Fibroblast of lung (primary cell): ENCODE results near the gene RPL7A. TPM values are rescaled to one million over a fixed set of nuclear protein-coding genes. Genes with fewer than 3 reads are reported as not detected.
"Not testable (repeated sequence)": the region's sequence is repeated elsewhere in the genome, so short reads cannot be mapped to it uniquely, and the experiment has no call there.

Source experiments
- DNase-seq, 2 donors: peaks; one replicate each; pipeline versions ENCODE4 v3.0.0 to v3.0.0-alpha.2; 2010; ENCODE audit warnings: low read depth in 2 of 2
- H2AFZ ChIP-seq: 2 replicates; pipeline ENCODE4 v1.5.1; 2012; ENCODE audit warnings: low read length, control low read depth, inconsistent platforms
- H3K27ac ChIP-seq: 2 replicates; pipeline ENCODE4 v1.5.1; 2011; ENCODE audit warnings: low read length, control low read depth; ENCODE audit not compliant: insufficient read depth
- H3K27me3 ChIP-seq: 2 replicates; pipeline ENCODE4 v1.5.1; 2011; ENCODE audit warnings: mild to moderate bottlenecking, low read length; ENCODE audit not compliant: control insufficient read depth, insufficient read depth
- H3K36me3 ChIP-seq: 2 replicates; pipeline ENCODE4 v1.5.1; 2011; ENCODE audit warnings: low read length; ENCODE audit not compliant: control insufficient read depth, insufficient read depth
- H3K4me1 ChIP-seq: 2 replicates; pipeline ENCODE4 v1.5.1; 2011; ENCODE audit warnings: low read length; ENCODE audit not compliant: control insufficient read depth, insufficient read depth; ENCODE audit errors: extremely low read depth
- H3K4me2 ChIP-seq: 2 replicates; pipeline ENCODE4 v1.5.1; 2011; ENCODE audit warnings: low read length, control low read depth; ENCODE audit not compliant: insufficient read depth; ENCODE audit errors: extremely low read depth
- H3K4me3 ChIP-seq, 4 experiments: fragments of 200-600 bp in 1 of 4; sonication (generic) in 1 of 4; replicated peaks in 1 of 4; 2 replicates each; pipeline ENCODE4 v1.5.1; 2011 to 2016; ENCODE audit warnings: low read length in 4 of 4, low read depth in 3 of 4, mild to moderate bottlenecking in 3 of 4, control low read depth in 2 of 4, inconsistent platforms in 1 of 4, mixed read lengths in 1 of 4; ENCODE audit not compliant: insufficient read depth in 1 of 4; ENCODE audit errors: control extremely low read depth in 1 of 4
- H3K79me2 ChIP-seq: 2 replicates; pipeline ENCODE4 v1.5.1; 2012; ENCODE audit warnings: mild to moderate bottlenecking, low read length, inconsistent platforms; ENCODE audit not compliant: control insufficient read depth, insufficient read depth
- H3K9ac ChIP-seq: 2 replicates; pipeline ENCODE4 v1.5.1; 2011; ENCODE audit warnings: mild to moderate bottlenecking, low read length, control low read depth; ENCODE audit not compliant: insufficient read depth
- H3K9me3 ChIP-seq: 2 replicates; pipeline ENCODE4 v1.5.1; 2012; ENCODE audit warnings: low read depth, low read length; ENCODE audit not compliant: control insufficient read depth, insufficient read depth
- H4K20me1 ChIP-seq: 2 replicates; pipeline ENCODE4 v1.5.1; 2011; ENCODE audit warnings: low read length; ENCODE audit not compliant: control insufficient read depth, insufficient read depth; ENCODE audit errors: extremely low read depth
- EZH2 ChIP-seq: IDR thresholded peaks from 2 replicates; pipeline ENCODE4 v1.5.1; 2012; ENCODE audit warnings: low read length, control low read depth, mild to moderate bottlenecking; ENCODE audit errors: missing control alignments
- polyA plus RNA-seq, 2 donors: library from polyadenylated mRNA; depleted of rRNA in 1 of 2; stranded (reverse) in 1 of 2; unstranded in 1 of 2; fragments of >200 nt; gene quantifications; 2 replicates each; pipeline ENCODE4 v1.2.1, GENCODE V29; 2011 to 2012; ENCODE audit warnings: missing spikeins in 1 of 2
- total RNA-seq: library from RNA; depleted of rRNA; stranded (reverse); fragments of >200 nt; gene quantifications from 2 replicates; pipeline ENCODE4 v1.2.1, GENCODE V29; 2014
- TF ChIP-seq, protein P1 (sequence below), 2 donors: IDR thresholded peaks in 1 of 2; conservative IDR thresholded peaks in 1 of 2; 1 replicate in 1 of 2; 2 replicates in 1 of 2; pipeline ENCODE4 v1.5.1; 2011 to 2012; ENCODE audit warnings: low read length in 2 of 2, control low read depth in 1 of 2, inconsistent platforms in 1 of 2, low read depth in 1 of 2, mild to moderate bottlenecking in 1 of 2

The RPL7A gene
- total and polyA plus RNA-seq, 2 donors (not counting 1 experiment from before 2014, with no cell fraction given): 1,820 to 2,991 TPM

DNA sequence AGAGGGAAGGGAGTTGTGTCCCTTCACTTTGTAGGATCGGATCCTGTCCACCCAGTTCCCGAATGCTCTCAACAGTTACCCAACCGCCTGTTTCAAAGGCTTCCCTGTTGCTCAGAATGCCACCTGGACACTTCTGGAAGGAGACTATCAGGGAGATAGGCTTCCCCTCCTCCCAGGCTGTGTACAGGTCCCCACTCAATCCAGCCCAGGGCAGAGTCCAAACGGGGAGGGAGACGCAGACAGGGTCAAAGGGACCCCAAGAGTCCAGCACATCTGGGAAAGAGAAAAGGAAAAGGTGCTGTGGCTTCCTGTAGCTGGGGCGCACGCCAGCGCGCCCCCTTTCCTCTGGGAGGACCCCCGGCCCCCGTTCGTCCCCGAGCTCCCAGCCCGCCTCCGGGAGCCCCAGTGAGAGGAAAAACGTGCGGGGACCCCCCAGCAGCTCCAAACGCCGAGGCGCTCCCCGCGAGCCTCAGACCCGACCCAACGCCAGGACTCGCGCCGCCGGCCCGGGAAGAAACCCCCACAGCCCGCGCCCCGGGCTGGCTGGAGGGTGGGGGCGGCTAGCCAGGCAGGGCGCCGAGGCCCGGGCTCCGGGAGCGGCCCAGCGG is 27.2 kb downstream of the RPL7A start:
- H2AFZ ChIP-seq: no peak overlapping the region
- peak overlapping the region; percentile 77 for H3K4me2 ChIP-seq
- H3K27ac ChIP-seq: peak overlapping the region; percentile 98
- H3K9me3 ChIP-seq: no peaks in the 10 kb centered on the region
- peak overlapping the region; percentile 97 for H3K9ac ChIP-seq
- peaks cover 5% of the 10 kb centered on the region for H4K20me1 ChIP-seq
- H3K79me2 ChIP-seq: peaks cover 56% of the 10 kb centered on the region
- peaks cover 6% of the 10 kb centered on the region for H3K4me1 ChIP-seq
- peaks cover 16% of the 10 kb centered on the region for H3K36me3 ChIP-seq
- DNase-seq: peak; percentile 39 to 44
- TF ChIP-seq, protein P1, sequence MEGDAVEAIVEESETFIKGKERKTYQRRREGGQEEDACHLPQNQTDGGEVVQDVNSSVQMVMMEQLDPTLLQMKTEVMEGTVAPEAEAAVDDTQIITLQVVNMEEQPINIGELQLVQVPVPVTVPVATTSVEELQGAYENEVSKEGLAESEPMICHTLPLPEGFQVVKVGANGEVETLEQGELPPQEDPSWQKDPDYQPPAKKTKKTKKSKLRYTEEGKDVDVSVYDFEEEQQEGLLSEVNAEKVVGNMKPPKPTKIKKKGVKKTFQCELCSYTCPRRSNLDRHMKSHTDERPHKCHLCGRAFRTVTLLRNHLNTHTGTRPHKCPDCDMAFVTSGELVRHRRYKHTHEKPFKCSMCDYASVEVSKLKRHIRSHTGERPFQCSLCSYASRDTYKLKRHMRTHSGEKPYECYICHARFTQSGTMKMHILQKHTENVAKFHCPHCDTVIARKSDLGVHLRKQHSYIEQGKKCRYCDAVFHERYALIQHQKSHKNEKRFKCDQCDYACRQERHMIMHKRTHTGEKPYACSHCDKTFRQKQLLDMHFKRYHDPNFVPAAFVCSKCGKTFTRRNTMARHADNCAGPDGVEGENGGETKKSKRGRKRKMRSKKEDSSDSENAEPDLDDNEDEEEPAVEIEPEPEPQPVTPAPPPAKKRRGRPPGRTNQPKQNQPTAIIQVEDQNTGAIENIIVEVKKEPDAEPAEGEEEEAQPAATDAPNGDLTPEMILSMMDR (conservative IDR thresholded peaks at IDR 0.05 in 1 of 2, IDR thresholded peaks at IDR 0.05 in 1 of 2; ENCODE audit: low read depth in 1 of 2, low read length in 2 of 2): no peak
- no peak for TF ChIP-seq EZH2
- peak overlapping the region; percentile 78 to 100 (median 96) for H3K4me3 ChIP-seq
- no peaks in the 10 kb centered on the region for H3K27me3 ChIP-seq

DNA sequence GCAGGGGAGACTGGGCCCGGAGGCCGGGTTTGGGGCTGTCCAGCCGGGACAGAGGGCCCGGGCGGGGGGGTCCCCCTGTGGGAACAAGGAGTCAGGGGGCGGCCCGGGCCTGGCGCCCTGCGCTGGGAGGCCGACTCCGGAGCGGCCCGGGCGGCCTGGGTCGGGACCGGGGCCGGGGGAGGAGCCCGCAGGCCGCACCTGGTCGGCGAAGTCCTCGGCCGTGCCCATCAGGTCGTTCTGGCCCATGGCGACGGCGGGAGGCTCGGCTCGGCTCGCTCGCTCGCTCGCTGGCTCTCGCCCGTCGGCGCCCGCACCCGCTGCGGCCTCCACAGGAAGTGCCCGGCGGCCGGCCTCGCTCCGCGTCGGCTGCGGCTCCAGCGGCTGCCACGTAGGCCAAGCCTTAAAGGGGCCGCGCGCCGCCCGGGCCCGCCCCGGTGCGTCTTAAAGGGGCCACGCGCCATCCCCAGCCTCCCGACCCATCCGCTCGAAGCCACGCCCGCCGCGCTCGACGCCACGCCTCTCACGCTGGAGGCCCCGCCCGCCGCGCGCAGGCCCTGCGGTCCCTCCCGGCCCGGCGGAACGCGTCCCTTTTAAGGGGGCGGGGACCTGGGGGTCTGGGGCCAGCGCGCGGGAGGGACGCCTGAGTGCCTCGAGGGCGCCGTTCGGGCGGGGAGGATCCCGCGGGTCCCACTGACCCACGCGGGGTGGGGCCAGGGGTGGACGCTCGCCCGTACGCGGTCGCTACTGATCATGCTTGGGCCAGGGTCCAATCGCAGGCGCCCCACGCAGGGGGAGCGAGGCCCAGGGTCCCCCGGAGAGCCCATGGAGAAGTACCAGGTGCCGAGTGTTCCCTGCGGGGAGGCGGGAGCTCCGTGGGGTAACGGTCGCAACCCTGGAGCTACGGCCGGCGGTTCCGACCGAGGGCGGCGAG is 28.0 kb downstream of the RPL7A start, which contains the start of the genes STKLD1 and SURF4:
TSS of gene STKLD1 (plus strand) at position 643 of the 931 bp plus-strand sequence. CDS start at position 751, 108 bp downstream.
TSS of gene SURF4 (minus strand) at position 337 of the 931 bp plus-strand sequence. CDS start at position 246, 91 bp downstream.
- no peaks in the 10 kb centered on the region for H3K9me3 ChIP-seq
- peaks cover 10% of the 10 kb centered on the region for H3K36me3 ChIP-seq
- peak; percentile 96 for DNase-seq
- peak within 1 kb of the TSS; percentile 77 for H3K4me2 ChIP-seq
- H3K27me3 ChIP-seq: no peaks in the 10 kb centered on the region
- H3K79me2 ChIP-seq: peaks cover 48% of the 10 kb centered on the region
- peak within 1 kb of the TSS; percentile 97 for H3K9ac ChIP-seq
- H4K20me1 ChIP-seq: peaks cover 5% of the 10 kb centered on the region
- peak within 1 kb of the TSS; percentile 98 for H3K27ac ChIP-seq
- H3K4me3 ChIP-seq: peak within 1 kb of the TSS; percentile 79 to 100 (median 96)
- TF ChIP-seq, protein P1 (conservative IDR thresholded peaks at IDR 0.05 in 1 of 2, IDR thresholded peaks at IDR 0.05 in 1 of 2; ENCODE audit: low read depth in 1 of 2, low read length in 2 of 2): no peak
- TF ChIP-seq EZH2: no peak
- peak within 1 kb of the TSS; percentile 24 for H2AFZ ChIP-seq
- peaks cover 6% of the 10 kb centered on the region for H3K4me1 ChIP-seq

DNA sequence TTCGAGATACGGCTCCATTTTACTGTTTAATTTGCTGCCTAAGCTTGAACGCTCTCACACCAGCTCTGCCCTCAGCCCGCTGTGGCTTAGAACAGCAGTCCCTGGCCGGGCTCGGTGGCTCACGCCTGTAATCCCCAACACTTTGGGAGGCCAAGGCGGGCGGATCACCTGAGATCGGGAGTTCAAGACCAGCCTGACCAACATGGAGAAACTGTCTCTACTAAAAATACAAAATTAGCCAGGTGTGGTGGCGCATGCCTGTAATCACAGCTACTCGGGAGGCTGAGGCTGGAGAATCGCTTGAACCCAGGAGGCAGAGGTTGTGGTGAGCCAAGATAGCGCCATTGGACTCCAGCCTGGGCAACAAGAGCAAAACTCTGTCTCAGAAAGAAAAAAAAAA is 29.3 kb downstream of the RPL7A start:
- H3K4me2 ChIP-seq, H3K27ac ChIP-seq, H4K20me1 ChIP-seq, H3K4me1 ChIP-seq, DNase-seq, H2AFZ ChIP-seq, H3K36me3 ChIP-seq, H3K9ac ChIP-seq, H3K9me3 ChIP-seq, H3K27me3 ChIP-seq: not testable (repeated sequence)
- H3K4me3 ChIP-seq: peak overlapping the region in 1 of 4 experiments; percentile 99
- H3K79me2 ChIP-seq: peaks cover 35% of the 10 kb centered on the region
